ENCODE results near the gene GARNL3.

DNA sequence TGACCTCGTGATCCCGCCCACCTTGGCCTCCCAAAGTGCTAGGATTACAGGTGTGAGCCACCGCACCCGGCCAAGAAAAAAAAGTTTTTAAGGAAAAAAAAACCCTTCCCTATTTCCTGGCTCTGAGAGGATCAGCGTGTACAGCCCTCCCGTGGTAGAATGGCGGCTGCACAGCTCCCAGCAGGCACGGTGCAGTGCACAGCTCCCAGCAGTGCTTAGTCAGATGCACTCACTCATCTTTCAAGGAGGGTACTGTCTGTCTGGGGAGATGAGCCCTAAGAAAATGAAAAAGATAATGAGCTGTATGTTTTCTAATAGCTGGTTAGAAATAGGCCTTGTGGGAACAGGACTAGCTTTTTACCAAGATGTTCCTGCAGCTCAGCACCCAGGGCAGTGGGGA, 95.7 kb downstream of the GARNL3 start:
- TF ChIP-seq, protein P1, sequence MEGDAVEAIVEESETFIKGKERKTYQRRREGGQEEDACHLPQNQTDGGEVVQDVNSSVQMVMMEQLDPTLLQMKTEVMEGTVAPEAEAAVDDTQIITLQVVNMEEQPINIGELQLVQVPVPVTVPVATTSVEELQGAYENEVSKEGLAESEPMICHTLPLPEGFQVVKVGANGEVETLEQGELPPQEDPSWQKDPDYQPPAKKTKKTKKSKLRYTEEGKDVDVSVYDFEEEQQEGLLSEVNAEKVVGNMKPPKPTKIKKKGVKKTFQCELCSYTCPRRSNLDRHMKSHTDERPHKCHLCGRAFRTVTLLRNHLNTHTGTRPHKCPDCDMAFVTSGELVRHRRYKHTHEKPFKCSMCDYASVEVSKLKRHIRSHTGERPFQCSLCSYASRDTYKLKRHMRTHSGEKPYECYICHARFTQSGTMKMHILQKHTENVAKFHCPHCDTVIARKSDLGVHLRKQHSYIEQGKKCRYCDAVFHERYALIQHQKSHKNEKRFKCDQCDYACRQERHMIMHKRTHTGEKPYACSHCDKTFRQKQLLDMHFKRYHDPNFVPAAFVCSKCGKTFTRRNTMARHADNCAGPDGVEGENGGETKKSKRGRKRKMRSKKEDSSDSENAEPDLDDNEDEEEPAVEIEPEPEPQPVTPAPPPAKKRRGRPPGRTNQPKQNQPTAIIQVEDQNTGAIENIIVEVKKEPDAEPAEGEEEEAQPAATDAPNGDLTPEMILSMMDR (conservative IDR thresholded peaks at IDR 0.05; ENCODE audit: low read depth in 2 of 2): no peak
- TF ChIP-seq EZH2 (IDR thresholded peaks at IDR 0.05; ENCODE audit: low read depth, unreplicated experiment) (no peak), CREB1 (CRISPR knock-in tag; IDR thresholded peaks at IDR 0.05; ENCODE audit: low read depth) (no peak), POLR2AphosphoS5 (IDR thresholded peaks at IDR 0.05; ENCODE audit: low read depth) (no peak), EZH2phosphoT487 (IDR thresholded peaks at IDR 0.05; ENCODE audit: unreplicated experiment) (no peak), NANOG (IDR thresholded peaks at IDR 0.05; ENCODE audit: borderline replicate concordance) (no peak), JUNB (IDR thresholded peaks at IDR 0.05; ENCODE audit: unreplicated experiment) (no peak)
- TF ChIP-seq, protein P2, sequence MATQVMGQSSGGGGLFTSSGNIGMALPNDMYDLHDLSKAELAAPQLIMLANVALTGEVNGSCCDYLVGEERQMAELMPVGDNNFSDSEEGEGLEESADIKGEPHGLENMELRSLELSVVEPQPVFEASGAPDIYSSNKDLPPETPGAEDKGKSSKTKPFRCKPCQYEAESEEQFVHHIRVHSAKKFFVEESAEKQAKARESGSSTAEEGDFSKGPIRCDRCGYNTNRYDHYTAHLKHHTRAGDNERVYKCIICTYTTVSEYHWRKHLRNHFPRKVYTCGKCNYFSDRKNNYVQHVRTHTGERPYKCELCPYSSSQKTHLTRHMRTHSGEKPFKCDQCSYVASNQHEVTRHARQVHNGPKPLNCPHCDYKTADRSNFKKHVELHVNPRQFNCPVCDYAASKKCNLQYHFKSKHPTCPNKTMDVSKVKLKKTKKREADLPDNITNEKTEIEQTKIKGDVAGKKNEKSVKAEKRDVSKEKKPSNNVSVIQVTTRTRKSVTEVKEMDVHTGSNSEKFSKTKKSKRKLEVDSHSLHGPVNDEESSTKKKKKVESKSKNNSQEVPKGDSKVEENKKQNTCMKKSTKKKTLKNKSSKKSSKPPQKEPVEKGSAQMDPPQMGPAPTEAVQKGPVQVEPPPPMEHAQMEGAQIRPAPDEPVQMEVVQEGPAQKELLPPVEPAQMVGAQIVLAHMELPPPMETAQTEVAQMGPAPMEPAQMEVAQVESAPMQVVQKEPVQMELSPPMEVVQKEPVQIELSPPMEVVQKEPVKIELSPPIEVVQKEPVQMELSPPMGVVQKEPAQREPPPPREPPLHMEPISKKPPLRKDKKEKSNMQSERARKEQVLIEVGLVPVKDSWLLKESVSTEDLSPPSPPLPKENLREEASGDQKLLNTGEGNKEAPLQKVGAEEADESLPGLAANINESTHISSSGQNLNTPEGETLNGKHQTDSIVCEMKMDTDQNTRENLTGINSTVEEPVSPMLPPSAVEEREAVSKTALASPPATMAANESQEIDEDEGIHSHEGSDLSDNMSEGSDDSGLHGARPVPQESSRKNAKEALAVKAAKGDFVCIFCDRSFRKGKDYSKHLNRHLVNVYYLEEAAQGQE (IDR thresholded peaks at IDR 0.05; ENCODE audit: unreplicated experiment): no peak
- TF ChIP-seq, protein P3, sequence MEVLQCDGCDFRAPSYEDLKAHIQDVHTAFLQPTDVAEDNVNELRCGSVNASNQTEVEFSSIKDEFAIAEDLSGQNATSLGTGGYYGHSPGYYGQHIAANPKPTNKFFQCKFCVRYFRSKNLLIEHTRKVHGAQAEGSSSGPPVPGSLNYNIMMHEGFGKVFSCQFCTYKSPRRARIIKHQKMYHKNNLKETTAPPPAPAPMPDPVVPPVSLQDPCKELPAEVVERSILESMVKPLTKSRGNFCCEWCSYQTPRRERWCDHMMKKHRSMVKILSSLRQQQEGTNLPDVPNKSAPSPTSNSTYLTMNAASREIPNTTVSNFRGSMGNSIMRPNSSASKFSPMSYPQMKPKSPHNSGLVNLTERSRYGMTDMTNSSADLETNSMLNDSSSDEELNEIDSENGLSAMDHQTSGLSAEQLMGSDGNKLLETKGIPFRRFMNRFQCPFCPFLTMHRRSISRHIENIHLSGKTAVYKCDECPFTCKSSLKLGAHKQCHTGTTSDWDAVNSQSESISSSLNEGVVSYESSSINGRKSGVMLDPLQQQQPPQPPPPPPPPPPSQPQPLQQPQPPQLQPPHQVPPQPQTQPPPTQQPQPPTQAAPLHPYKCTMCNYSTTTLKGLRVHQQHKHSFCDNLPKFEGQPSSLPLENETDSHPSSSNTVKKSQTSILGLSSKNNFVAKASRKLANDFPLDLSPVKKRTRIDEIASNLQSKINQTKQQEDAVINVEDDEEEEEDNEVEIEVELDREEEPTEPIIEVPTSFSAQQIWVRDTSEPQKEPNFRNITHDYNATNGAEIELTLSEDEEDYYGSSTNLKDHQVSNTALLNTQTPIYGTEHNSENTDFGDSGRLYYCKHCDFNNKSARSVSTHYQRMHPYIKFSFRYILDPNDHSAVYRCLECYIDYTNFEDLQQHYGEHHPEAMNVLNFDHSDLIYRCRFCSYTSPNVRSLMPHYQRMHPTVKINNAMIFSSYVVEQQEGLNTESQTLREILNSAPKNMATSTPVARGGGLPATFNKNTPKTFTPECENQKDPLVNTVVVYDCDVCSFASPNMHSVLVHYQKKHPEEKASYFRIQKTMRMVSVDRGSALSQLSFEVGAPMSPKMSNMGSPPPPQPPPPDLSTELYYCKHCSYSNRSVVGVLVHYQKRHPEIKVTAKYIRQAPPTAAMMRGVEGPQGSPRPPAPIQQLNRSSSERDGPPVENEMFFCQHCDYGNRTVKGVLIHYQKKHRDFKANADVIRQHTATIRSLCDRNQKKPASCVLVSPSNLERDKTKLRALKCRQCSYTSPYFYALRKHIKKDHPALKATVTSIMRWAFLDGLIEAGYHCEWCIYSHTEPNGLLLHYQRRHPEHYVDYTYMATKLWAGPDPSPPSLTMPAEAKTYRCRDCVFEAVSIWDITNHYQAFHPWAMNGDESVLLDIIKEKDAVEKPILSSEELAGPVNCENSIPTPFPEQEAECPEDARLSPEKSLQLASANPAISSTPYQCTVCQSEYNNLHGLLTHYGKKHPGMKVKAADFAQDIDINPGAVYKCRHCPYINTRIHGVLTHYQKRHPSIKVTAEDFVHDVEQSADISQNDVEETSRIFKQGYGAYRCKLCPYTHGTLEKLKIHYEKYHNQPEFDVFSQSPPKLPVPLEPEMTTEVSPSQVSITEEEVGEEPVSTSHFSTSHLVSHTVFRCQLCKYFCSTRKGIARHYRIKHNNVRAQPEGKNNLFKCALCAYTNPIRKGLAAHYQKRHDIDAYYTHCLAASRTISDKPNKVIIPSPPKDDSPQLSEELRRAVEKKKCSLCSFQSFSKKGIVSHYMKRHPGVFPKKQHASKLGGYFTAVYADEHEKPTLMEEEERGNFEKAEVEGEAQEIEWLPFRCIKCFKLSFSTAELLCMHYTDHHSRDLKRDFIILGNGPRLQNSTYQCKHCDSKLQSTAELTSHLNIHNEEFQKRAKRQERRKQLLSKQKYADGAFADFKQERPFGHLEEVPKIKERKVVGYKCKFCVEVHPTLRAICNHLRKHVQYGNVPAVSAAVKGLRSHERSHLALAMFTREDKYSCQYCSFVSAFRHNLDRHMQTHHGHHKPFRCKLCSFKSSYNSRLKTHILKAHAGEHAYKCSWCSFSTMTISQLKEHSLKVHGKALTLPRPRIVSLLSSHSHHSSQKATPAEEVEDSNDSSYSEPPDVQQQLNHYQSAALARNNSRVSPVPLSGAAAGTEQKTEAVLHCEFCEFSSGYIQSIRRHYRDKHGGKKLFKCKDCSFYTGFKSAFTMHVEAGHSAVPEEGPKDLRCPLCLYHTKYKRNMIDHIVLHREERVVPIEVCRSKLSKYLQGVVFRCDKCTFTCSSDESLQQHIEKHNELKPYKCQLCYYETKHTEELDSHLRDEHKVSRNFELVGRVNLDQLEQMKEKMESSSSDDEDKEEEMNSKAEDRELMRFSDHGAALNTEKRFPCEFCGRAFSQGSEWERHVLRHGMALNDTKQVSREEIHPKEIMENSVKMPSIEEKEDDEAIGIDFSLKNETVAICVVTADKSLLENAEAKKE (CRISPR knock-in tag; IDR thresholded peaks at IDR 0.05): no peak
